HG03097 (cell line): ENCODE measurements around the gene RSKR.
"Not testable (repeated sequence)": the region's sequence is repeated elsewhere in the genome, so short reads cannot be mapped to it uniquely, and the experiment has no call there.

ENCODE experiments used
- ATAC-seq: cut with Tn5 transposase; IDR thresholded peaks from one replicate; pipeline ENCODE4 v1.9.1; 2021; ENCODE audit not compliant: unreplicated experiment, low FRiP score

Gene RSKR

GRCh38 chr17:28613931-28614381 lies at the start of gene RSKR:
Gene RSKR (minus strand): TSS chr17:28614185. CDS start chr17:28614161, 24 bp downstream.
- ATAC-seq: no peak

- no peak for ATAC-seq
These were observed 49.7 kb upstream of the RSKR start for GRCh38 chr17:28663723-28664122.

GRCh38 chr17:28662527-28662829 lies 48.5 kb upstream of the RSKR start:
- ATAC-seq: no peak

- ATAC-seq: peak; percentile 72
These were observed 47.9 kb upstream of the RSKR start, which contains the start of the genes SDF2 and SUPT6H for GRCh38 chr17:28661635-28662526. Gene SDF2 (minus strand): TSS chr17:28661906. CDS start chr17:28661876, 30 bp downstream. Gene SUPT6H (plus strand): TSS chr17:28662205. CDS start chr17:28673402, 11,197 bp downstream.

- ATAC-seq: not testable (repeated sequence)
These were observed 45.5 kb upstream of the RSKR start for GRCh38 chr17:28659497-28659881.

GRCh38 chr17:28658766-28659496 lies 44.9 kb upstream of the RSKR start:
- not testable (repeated sequence) for ATAC-seq

GRCh38 chr17:28658342-28658741 lies 44.4 kb upstream of the RSKR start:
- ATAC-seq: not testable (repeated sequence)

GRCh38 chr17:28657756-28658155 lies 43.8 kb upstream of the RSKR start:
- ATAC-seq: no peak

GRCh38 chr17:28655160-28655559 lies 41.2 kb upstream of the RSKR start:
- ATAC-seq: no peak

- ATAC-seq: no peak
These were observed 34.7 kb upstream of the RSKR start for GRCh38 chr17:28648698-28649097.

- ATAC-seq: no peak
These were observed 32.2 kb upstream of the RSKR start for GRCh38 chr17:28646039-28646754.

- no peak for ATAC-seq
These were observed 31.6 kb upstream of the RSKR start for GRCh38 chr17:28645576-28645939.

- ATAC-seq: peak; percentile 81
These were observed 31.0 kb upstream of the RSKR start, which contains the start of gene BLTP2 for GRCh38 chr17:28644787-28645575. Gene BLTP2 (minus strand): TSS chr17:28645158. CDS start chr17:28645056, 102 bp downstream.

GRCh38 chr17:28643983-28644786 lies 30.2 kb upstream of the RSKR start:
- ATAC-seq: peak; percentile 7

- no peak for ATAC-seq
These were observed 27.6 kb upstream of the RSKR start for GRCh38 chr17:28641579-28641978.

- ATAC-seq: no peak
These were observed 21.5 kb upstream of the RSKR start for GRCh38 chr17:28635506-28635905.

GRCh38 chr17:28634206-28634865 lies 20.4 kb upstream of the RSKR start:
- no peak for ATAC-seq

GRCh38 chr17:28626818-28627217 lies 12.8 kb upstream of the RSKR start:
- ATAC-seq: no peak

GRCh38 chr17:28624148-28624547 lies 10.2 kb upstream of the RSKR start:
- ATAC-seq: no peak
